ENCODE results near the gene MAGEF1.

Gene MAGEF1

GRCh38 chr3:184690192-184690883 lies 21.5 kb downstream of the MAGEF1 start:
- no peak for DNase-seq (ENCODE audit: low spot score)

- no peak for DNase-seq (ENCODE audit: low spot score)
These were observed 23.0 kb downstream of the MAGEF1 start for GRCh38 chr3:184688882-184689271.

- no peak for DNase-seq (ENCODE audit: low spot score)
These were observed 23.5 kb downstream of the MAGEF1 start for GRCh38 chr3:184688251-184688881.

- no peak for DNase-seq (ENCODE audit: low spot score)
These were observed 24.4 kb downstream of the MAGEF1 start for GRCh38 chr3:184687363-184688015.

GRCh38 chr3:184685646-184686045 lies 26.2 kb downstream of the MAGEF1 start:
- no peak for DNase-seq (ENCODE audit: low spot score)

- DNase-seq (ENCODE audit: low spot score) = no peak
These were observed 26.8 kb downstream of the MAGEF1 start for GRCh38 chr3:184685055-184685454.

- DNase-seq (ENCODE audit: low spot score) = no peak
These were observed 27.8 kb downstream of the MAGEF1 start for GRCh38 chr3:184683900-184684560.

- DNase-seq (ENCODE audit: low spot score) = no peak
These were observed 28.6 kb downstream of the MAGEF1 start for GRCh38 chr3:184683234-184683633.

- DNase-seq (ENCODE audit: low spot score) = no peak
These were observed 29.2 kb downstream of the MAGEF1 start for GRCh38 chr3:184682671-184683070.

GRCh38 chr3:184680385-184681345 lies 31.2 kb downstream of the MAGEF1 start:
- no peak for DNase-seq (ENCODE audit: low spot score)

GRCh38 chr3:184679056-184679816 lies 32.6 kb downstream of the MAGEF1 start:
- DNase-seq (ENCODE audit: low spot score) = no peak

- DNase-seq (ENCODE audit: low spot score) = no peak
These were observed 33.4 kb downstream of the MAGEF1 start for GRCh38 chr3:184678317-184679055.

- DNase-seq (ENCODE audit: low spot score) = no peak
These were observed 34.2 kb downstream of the MAGEF1 start for GRCh38 chr3:184677344-184678316.

GRCh38 chr3:184676927-184677326 lies 34.9 kb downstream of the MAGEF1 start:
- DNase-seq (ENCODE audit: low spot score) = no peak

GRCh38 chr3:184674626-184675025 lies 37.2 kb downstream of the MAGEF1 start:
- no peak for DNase-seq (ENCODE audit: low spot score)

- DNase-seq (ENCODE audit: low spot score) = no peak
These were observed 38.6 kb downstream of the MAGEF1 start for GRCh38 chr3:184672977-184673870.

GRCh38 chr3:184672335-184672734 lies 39.5 kb downstream of the MAGEF1 start:
- no peak for DNase-seq (ENCODE audit: low spot score)

- no peak for DNase-seq (ENCODE audit: low spot score)
These were observed 41.7 kb downstream of the MAGEF1 start for GRCh38 chr3:184670091-184670602.

Data from LoVo (cell line).